Tibial nerve (tissue), 4 donors: ENCODE measurements around the gene ST3GAL2.

ENCODE experiments used
- CTCF ChIP-seq, 5 experiments: fragments of 200-600 bp in 3 of 5; fragments of 450-650 bp in 2 of 5; sonication (generic) in 3 of 5; IDR thresholded peaks; one replicate each; pipeline ENCODE4 v1.5.1; 2016 to 2019; ENCODE audit warnings: antibody characterized with exemption in 5 of 5, mild to moderate bottlenecking in 3 of 5, moderate library complexity in 2 of 5
- EP300 ChIP-seq, 2 donors: sonication (generic); formaldehyde crosslinking; IDR thresholded peaks; one replicate each; pipeline ENCODE4 v1.6.1; 2017; ENCODE audit warnings: antibody characterized with exemption in 2 of 2, mild to moderate bottlenecking in 1 of 2
- POLR2A ChIP-seq, 2 donors: fragments of 450-650 bp; IDR thresholded peaks; one replicate each; pipeline ENCODE4 v1.6.1; 2017; ENCODE audit warnings: antibody characterized with exemption in 2 of 2, mild to moderate bottlenecking in 2 of 2, moderate library complexity in 2 of 2

- TF ChIP-seq CTCF (IDR thresholded peaks at IDR 0.05) (no peak), POLR2A (IDR thresholded peaks at IDR 0.05) (no peak), EP300 (IDR thresholded peaks at IDR 0.05) (no peak)
Measured at GRCh38 chr16:70331091-70331490, 107.8 kb downstream of the ST3GAL2 start.
